CD14-positive monocyte (primary cell): Measurements from ENCODE around the gene OR51D1. TPM values are rescaled to one million over a fixed set of nuclear protein-coding genes. Genes with fewer than 3 reads are reported as not detected.

Experiments
- DNase-seq, 3 donors: peaks; one replicate each; pipeline ENCODE4 v3.0.0-alpha.2; 2011 to 2022
- H2AFZ ChIP-seq: 2 replicates; pipeline ENCODE4 v1.6.0; 2012; ENCODE audit warnings: mild to moderate bottlenecking, low read depth, low read length, inconsistent platforms; ENCODE audit not compliant: insufficient read depth, poor library complexity, severe bottlenecking
- H3K27ac ChIP-seq, 2 donors: 1 replicate in 1 of 2; 2 replicates in 1 of 2; pipeline ENCODE4 v1.5.1; 2012 to 2013; ENCODE audit warnings: low read length in 2 of 2, control low read depth in 1 of 2, inconsistent platforms in 1 of 2, low read depth in 1 of 2, mild to moderate bottlenecking in 1 of 2
- H3K27me3 ChIP-seq, 2 donors: one replicate each; pipeline versions ENCODE4 v1.6.0 to v1.6.1; 2011 to 2013; ENCODE audit warnings: low read length in 2 of 2; ENCODE audit not compliant: control insufficient read depth in 2 of 2, insufficient read depth in 2 of 2
- H3K36me3 ChIP-seq, 2 donors: replicated peaks in 1 of 2; 1 replicate in 1 of 2; 2 replicates in 1 of 2; pipeline versions ENCODE4 v1.5.1 to v1.6.1; 2012 to 2013; ENCODE audit warnings: low read length in 2 of 2, control low read depth in 1 of 2, inconsistent platforms in 1 of 2, mild to moderate bottlenecking in 1 of 2; ENCODE audit not compliant: insufficient read depth in 2 of 2, control insufficient read depth in 1 of 2
- H3K4me1 ChIP-seq, 2 donors: 1 replicate in 1 of 2; 2 replicates in 1 of 2; pipeline versions ENCODE4 v1.5.1 to v1.6.1; 2012 to 2013; ENCODE audit warnings: low read length in 2 of 2, control low read depth in 1 of 2, inconsistent platforms in 1 of 2, mild to moderate bottlenecking in 1 of 2, moderate library complexity in 1 of 2; ENCODE audit not compliant: insufficient read depth in 2 of 2, control insufficient read depth in 1 of 2
- H3K4me2 ChIP-seq: replicated peaks from 2 replicates; pipeline ENCODE3; 2012; ENCODE audit warnings: low read length, moderate library complexity, mild to moderate bottlenecking; ENCODE audit not compliant: poor library complexity, severe bottlenecking; ENCODE audit errors: extremely low read depth
- H3K4me3 ChIP-seq, 3 experiments: fragments of 200-600 bp in 1 of 3; sonication (generic) in 1 of 3; replicated peaks in 1 of 3; 1 replicate in 2 of 3; 2 replicates in 1 of 3; pipeline ENCODE4 v1.5.1; 2011 to 2013; ENCODE audit warnings: low read length in 3 of 3, mild to moderate bottlenecking in 3 of 3, control low read depth in 2 of 3, low read depth in 2 of 3, inconsistent platforms in 1 of 3, moderate library complexity in 1 of 3
- H3K79me2 ChIP-seq: 2 replicates; pipeline ENCODE4 v1.6.0; 2012; ENCODE audit warnings: mild to moderate bottlenecking, control low read depth, inconsistent platforms, low read length, moderate library complexity; ENCODE audit not compliant: insufficient read depth
- H3K9ac ChIP-seq: 2 replicates; pipeline ENCODE4 v1.6.0; 2017; ENCODE audit warnings: low read length, mild to moderate bottlenecking; ENCODE audit not compliant: insufficient read depth, poor library complexity, severe bottlenecking
- H3K9me3 ChIP-seq, 2 donors: replicated peaks in 1 of 2; 1 replicate in 1 of 2; 2 replicates in 1 of 2; pipeline versions ENCODE4 v1.5.1 to v1.6.1; 2012 to 2013; ENCODE audit warnings: low read length in 2 of 2, control low read depth in 1 of 2; ENCODE audit not compliant: control insufficient read depth in 1 of 2, insufficient read depth in 1 of 2
- H4K20me1 ChIP-seq: 2 replicates; pipeline ENCODE4 v1.6.0; 2012; ENCODE audit warnings: mild to moderate bottlenecking, low read length, control low read depth, moderate library complexity; ENCODE audit not compliant: insufficient read depth
- H3K27ac Mint-ChIP-seq, 7 donors: one replicate each; pipeline ENCODE4 v1.8.0; 2020; ENCODE audit warnings: mild to moderate bottlenecking in 7 of 7, mixed read lengths in 7 of 7, moderate library complexity in 6 of 7, inconsistent platforms in 2 of 7
- H3K27me3 Mint-ChIP-seq, 3 donors: one replicate each; pipeline ENCODE4 v1.8.0; 2021 to 2022; ENCODE audit warnings: low read depth in 3 of 3, mild to moderate bottlenecking in 3 of 3, mixed read lengths in 3 of 3, moderate library complexity in 3 of 3, inconsistent platforms in 1 of 3
- H3K36me3 Mint-ChIP-seq, 2 donors: one replicate each; pipeline ENCODE4 v1.8.0; 2020; ENCODE audit warnings: mixed read lengths in 2 of 2, inconsistent platforms in 1 of 2, mild to moderate bottlenecking in 1 of 2
- H3K4me1 Mint-ChIP-seq: one replicate; pipeline ENCODE4 v1.8.0; 2020; ENCODE audit warnings: mild to moderate bottlenecking, mixed read lengths
- H3K4me3 Mint-ChIP-seq, 2 donors: one replicate each; pipeline ENCODE4 v1.8.0; 2020; ENCODE audit warnings: mild to moderate bottlenecking in 2 of 2, mixed read lengths in 2 of 2, moderate library complexity in 1 of 2
- H3K9me3 Mint-ChIP-seq, 7 donors: one replicate each; pipeline ENCODE4 v1.8.0; 2020 to 2022; ENCODE audit warnings: mixed read lengths in 7 of 7, mild to moderate bottlenecking in 6 of 7, moderate library complexity in 6 of 7, inconsistent platforms in 2 of 7
- CTCF ChIP-seq: fragments of 200-600 bp; IDR thresholded peaks from one replicate; pipeline ENCODE4 v1.8.0; 2022; ENCODE audit warnings: antibody characterized with exemption, mild to moderate bottlenecking
- WGBS: methylation state at CpG from one replicate; pipeline ENCODE4 v1.1.5; 2013; ENCODE audit warnings: missing lambda C conversion rate; ENCODE audit not compliant: insufficient coverage; 5-methylcytosine and 5-hydroxymethylcytosine counted together
- intact Hi-C, 2 donors: fragments of 100-400 bp; cut with micrococcal nuclease; formaldehyde crosslinking; loops; one replicate each; pipeline versions ENCODE4 v1.15.0 to v1.15.1; 2023
- polyA plus RNA-seq, 3 donors: library from polyadenylated mRNA; depleted of rRNA in 1 of 3; unstranded in 2 of 3; stranded (reverse) in 1 of 3; fragments of 300-500 nt in 2 of 3; fragments of >200 nt in 1 of 3; fragmentation: Illumina TruSeq in 2 of 3; gene quantifications; 1 replicate in 2 of 3; 2 replicates in 1 of 3; pipeline ENCODE4 v1.2.3, GENCODE V29; 2012 to 2021

The OR51D1 gene
- polyA plus RNA-seq, 3 donors = not detected

- H3K4me1 Mint-ChIP-seq = peaks cover 24% of the 10 kb centered on the region
- Histone ChIP-seq H4K20me1 (no peaks in the 10 kb centered on the region), H3K4me1 (peaks cover 13 to 20% of the 10 kb centered on the region in 2 donors), H3K4me3 (no peak overlapping the region), H3K4me2 (no peak overlapping the region), H3K36me3 (no peaks in the 10 kb centered on the region), H3K9me3 (no peaks in the 10 kb centered on the region), H3K27ac (no peak overlapping the region), H3K27me3 (no peaks in the 10 kb centered on the region), H2AFZ (no peak overlapping the region), H3K79me2 (no peaks in the 10 kb centered on the region), H3K9ac (no peak overlapping the region)
- H3K36me3 Mint-ChIP-seq = no peaks in the 10 kb centered on the region
- WGBS = no CpG with 5 or more reads among the region's 2 CpGs
- intact Hi-C loops = no loop called here
- no peak for TF ChIP-seq CTCF
- no peak for DNase-seq
- no peaks in the 10 kb centered on the region for H3K9me3 Mint-ChIP-seq
- peaks cover 1 to 8% (median 5%) of the 10 kb centered on the region in 3 donors for H3K27me3 Mint-ChIP-seq
- no peak overlapping the region for H3K27ac Mint-ChIP-seq
- H3K4me3 Mint-ChIP-seq = no peak overlapping the region
These were observed 25.3 kb upstream of the OR51D1 start for GRCh38 chr11:4611986-4612385.

DNA sequence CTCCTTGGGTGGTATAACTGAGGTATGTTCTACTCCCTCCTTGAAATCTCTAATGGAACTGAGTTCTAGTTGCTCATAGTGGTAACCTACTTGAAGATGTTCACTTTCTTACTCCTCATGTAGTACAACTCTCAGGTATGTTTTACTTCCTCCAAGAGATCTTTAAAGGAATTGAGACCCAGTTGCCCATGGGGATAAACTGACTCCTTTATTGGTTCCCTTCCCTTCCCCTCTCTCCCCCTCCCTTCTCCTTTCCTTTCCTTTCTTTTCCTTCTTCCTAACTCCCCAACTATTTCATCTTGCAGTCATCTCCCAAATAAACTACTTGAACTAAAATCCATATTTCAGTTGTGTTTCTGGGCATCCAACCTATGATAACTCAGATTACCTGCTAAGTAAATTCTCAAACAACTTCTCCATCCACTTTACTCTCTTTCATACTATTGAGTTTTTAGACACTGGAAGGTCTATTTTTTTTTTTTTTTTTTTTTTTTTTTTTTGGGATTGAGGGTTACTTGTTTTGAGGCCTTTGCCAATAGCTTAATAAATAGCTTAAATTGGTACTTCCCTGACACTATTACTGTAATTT, 21.3 kb upstream of the OR51D1 start:
- H3K79me2 ChIP-seq = no peaks in the 10 kb centered on the region
- no peaks in the 10 kb centered on the region for H3K36me3 ChIP-seq
- no peaks in the 10 kb centered on the region for H3K4me1 ChIP-seq
- no peak for DNase-seq
- peaks cover 2 to 3% of the 10 kb centered on the region in 2 donors for H3K27me3 ChIP-seq
- Mint-ChIP-seq H3K27me3 (peaks cover 3 to 8% (median 6%) of the 10 kb centered on the region in 3 donors), H3K4me1 (no peaks in the 10 kb centered on the region), H3K9me3 (peaks cover 0 to 2% (median 0%) of the 10 kb centered on the region in 7 donors), H3K4me3 (no peak overlapping the region), H3K36me3 (no peaks in the 10 kb centered on the region), H3K27ac (no peak overlapping the region)
- H4K20me1 ChIP-seq = no peaks in the 10 kb centered on the region
- TF ChIP-seq CTCF = no peak
- no peak overlapping the region for H3K27ac ChIP-seq
- no peak overlapping the region for H3K4me2 ChIP-seq
- no peak overlapping the region for H3K9ac ChIP-seq
- intact Hi-C loops = no loop called here
- no peak overlapping the region for H2AFZ ChIP-seq
- no peaks in the 10 kb centered on the region for H3K9me3 ChIP-seq
- H3K4me3 ChIP-seq = no peak overlapping the region
